ENCODE results near the gene SIX4.

The SIX4 gene

DNA sequence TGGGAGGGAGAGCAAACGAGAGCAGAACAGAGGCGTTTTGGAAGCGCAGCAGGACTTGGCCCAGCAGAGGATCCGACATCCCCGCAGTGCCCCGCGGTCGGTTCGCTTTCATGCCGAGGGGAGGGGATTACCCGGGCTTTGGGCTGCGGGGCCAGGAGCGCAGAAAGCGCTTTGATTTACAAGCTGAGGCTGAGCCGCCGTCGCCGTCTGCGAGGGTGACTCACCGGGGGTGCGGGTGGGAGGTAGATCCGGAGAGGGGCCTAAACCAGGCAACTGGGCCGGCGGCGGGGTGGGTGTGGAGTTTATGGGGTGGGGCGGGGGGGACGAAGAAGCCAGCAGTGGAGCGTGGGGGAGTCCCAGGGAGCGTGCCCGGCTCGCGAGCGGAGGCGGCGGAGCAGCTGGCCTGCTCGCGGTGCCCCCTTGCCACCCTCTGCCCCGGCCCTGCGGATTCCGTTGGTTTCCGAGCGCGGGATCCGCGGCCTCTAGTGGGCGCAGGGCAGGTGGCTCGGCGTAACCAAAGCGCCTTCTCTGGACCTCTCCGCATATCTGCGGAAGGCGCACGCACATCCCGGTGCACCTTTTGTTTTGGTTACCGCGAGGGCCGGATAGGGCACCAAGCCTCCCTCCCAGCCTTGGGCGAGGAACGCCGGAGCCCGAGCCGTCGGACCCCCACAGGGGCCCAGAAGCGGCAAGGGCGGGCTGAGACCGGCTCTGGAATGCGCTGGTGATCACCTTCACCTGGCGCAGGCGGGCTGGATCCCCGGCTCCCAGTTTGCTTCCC, 2.6 kb downstream of the SIX4 start:
- peak; percentile 69 for DNase-seq

DNA sequence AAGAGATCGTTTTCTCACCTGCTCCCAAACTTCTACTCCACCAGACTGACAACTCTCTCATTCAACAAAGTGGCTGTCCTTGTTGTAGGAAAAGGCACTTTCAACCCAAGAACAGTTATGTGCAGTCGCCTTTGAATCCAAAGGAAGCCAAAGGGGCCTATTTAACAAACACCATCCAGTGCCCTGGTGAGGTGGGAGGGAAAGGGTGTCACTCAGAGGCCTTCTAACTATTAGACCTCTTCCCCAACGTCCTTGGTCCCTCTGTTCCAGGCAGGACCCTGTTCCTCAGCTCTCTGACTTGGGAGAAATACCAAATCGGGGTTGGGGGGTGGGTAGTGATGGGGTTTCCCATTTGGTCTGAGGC, 3.2 kb downstream of the SIX4 start:
- DNase-seq = no peak

DNA sequence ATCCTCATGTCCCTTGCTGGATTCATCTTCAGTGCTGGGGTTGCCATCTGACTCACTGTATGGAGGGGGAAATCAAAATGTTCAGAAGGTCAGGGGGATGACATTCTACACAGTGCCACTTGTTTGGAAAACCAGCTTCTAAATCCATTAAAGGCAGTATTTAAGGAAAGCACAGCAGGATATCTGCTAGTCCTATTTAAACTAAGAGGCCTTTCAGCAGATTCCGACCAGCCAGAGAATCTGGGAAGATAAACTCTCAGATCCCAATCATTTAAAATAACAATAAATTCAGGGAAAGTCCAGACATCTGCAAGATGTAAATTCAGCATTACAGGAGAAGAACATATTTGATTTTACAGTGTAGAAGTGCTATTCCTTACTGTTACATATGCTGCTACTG, 3.8 kb downstream of the SIX4 start:
- no peak for DNase-seq

DNA sequence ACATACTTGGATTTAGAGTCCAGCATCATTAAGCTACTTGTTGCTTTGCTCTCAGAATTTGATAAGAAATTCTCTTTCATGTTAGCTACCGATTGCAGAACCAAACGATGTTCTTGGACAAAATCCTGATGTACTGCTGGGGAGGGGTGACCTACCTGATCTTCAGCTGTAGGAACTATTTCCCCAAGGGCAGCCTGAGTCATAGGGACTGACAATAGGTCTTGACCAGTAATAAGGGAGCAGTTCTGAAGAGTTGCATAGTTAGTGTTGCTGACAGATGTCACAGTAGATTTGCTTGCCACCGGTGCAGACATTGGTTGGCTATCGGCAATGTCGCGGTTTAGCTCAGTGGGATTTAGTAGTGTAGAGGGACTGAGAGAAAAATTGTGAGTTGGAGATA, 10.6 kb downstream of the SIX4 start:
- no peak for DNase-seq

DNA sequence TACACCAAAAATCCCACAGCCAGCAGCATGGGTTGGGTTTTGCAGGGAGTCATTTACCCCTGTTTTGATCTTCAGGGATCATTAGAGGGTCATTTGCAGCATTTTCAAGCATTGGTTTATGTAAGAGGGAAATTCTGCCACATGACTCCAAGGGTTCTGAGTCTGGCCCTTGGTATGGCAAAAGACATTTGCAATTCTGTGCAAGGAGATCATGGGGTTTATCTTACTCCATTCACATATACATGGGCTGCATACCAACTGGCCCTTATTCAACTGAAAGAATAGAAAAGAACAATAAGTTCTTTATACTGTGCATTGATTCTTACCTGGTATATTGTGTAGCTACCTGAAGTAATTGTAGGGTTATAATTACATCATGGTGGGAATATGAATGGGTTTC, 13.7 kb downstream of the SIX4 start:
- no peak for DNase-seq

DNA sequence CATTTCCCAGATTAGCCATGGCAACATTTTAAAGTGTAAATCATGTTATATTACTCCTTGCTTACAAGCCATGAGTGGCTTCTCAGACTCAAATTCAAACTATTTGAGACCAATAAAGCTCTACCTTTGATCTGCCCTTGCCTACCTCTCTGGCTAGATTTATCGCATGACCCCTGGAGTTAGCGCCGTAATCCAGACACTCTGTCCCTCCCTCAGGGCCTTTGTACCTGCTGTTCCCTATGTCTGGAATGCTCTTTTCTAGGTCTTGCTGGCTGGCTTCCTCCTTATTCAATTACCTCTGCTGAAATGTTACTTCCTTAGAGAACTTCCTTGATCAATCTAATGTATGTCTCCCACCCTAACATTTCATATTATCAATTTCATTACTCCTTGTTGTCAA, 16.3 kb downstream of the SIX4 start:
- no peak for DNase-seq

DNA sequence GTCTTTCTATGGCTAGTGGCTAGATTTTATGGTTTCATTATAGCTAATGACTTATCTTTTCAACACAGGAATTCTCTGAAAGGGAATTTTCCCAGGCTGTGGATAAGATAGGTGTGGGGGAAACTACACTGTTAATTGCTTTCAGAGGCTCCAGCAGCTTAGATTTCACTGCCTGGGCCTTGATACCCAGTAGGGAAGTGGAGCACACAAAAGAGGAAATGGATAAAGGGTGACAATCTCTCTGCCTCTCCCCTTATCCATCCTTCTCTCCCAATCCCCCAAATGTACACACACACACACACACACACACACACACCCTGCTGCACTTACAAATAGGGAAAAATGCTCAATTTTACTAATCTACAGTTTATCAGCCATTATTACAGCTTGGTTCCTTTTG, 19.1 kb downstream of the SIX4 start:
- no peak for DNase-seq

DNA sequence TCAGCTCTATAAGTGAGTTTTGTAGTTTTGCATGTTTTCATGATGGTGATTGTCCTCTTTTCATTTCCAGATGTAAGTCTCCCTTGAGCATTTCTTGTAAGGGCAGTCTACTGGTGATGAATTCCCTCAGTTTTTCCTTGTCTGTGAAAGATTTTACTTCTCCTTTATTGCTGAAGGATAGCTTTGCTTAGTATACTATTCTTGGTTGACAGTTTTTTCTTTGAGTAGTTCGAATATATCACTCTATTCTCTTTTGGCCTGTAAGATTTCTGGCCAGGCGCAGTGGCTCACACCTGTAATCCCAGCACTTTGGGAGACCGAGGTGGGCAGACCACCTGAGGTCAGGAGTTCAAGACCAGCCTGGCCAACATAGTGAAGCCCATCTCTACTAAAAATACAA, 23.6 kb downstream of the SIX4 start:
- DNase-seq = no peak

DNA sequence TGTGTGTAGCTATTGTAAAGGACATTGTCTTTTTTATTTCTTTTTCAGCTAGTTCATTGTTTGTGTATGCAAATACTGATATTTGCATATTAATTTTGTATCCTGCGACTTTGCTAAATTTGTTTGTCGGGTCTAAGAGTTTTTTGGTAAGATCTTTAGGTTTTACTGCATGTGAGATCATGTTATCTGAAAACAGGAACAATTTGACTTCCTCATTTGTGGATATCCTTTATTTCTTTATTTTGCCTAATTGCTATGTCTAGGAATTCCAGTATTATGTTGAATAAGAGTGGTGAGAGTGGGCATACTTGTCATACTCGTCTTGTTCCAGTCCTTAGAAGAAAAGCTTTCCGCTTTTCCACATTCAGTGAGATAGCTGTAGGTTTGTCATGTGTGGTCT, 28.8 kb downstream of the SIX4 start:
- no peak for DNase-seq

DNA sequence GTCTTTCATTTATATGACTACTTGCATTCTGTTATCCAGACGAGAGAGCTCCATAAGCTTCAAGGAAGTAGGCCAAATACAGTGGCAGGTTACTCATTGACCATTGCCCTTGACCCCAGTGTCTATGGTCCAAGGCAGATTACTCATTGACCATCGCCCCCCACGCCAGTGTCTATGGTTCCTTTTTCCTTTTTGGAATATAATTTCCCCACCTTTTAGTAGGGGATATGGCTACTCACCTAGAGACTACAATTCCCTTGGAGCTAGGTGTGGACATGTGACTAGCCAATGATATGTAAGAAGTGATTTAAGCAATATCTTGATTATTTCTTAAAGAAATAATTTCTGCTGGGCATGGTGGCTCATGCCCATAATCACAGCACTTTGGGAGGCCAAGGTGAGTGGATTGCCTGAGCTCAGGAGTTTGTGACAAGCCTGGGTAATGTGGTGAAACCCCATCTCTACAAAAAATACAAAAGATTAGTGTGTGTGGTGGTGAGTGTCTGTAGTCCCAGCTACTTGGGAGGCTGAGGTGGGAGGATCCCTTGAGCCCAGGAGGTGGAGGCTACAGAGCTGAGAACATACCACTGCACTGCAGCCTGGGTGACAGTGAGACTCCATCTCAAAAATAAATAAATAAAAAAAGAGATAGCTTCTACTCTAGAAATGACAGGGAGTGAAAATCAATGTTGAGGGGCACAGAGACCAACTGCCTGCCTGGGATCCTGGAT, 32.6 kb downstream of the SIX4 start:
- no peak for DNase-seq

DNA sequence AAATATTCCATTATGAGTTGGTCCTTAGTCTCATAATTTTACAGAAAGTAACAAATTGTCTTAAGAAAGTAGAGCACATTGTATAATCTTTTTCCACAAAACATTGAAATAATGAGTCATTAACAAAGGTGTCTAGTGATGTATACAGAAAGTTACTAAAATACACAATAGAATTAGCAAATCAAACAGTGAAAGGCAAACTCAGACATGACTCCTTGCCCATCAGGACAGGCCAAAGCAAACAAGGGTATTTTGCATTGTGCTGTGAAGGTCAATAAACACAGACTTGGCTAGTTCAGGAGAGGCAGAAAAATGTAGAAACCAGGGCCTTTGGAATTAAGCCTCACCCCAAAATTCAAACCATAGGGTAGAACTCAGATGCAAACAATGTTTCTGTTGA, 37.3 kb downstream of the SIX4 start:
- no peak for DNase-seq

DNA sequence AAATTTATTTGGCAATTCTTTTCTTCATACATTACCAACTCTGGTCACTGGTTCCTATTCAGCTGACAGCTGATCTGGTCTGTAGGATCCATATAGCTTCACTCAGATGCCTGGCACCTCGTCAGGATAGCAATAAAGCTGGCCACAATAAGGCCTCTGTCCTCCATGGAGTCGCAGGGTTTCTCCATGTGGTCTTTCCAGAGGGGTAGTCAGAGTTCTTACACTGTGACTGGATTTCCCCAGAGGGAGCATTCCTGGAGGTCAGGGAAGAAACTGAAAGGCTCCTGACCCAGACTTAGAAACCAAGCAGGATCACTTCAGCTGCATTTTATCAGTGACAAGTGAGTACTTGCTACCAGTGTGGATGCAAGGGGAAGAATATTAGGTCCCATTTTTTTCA, 39.9 kb downstream of the SIX4 start:
- DNase-seq = no peak

DNA sequence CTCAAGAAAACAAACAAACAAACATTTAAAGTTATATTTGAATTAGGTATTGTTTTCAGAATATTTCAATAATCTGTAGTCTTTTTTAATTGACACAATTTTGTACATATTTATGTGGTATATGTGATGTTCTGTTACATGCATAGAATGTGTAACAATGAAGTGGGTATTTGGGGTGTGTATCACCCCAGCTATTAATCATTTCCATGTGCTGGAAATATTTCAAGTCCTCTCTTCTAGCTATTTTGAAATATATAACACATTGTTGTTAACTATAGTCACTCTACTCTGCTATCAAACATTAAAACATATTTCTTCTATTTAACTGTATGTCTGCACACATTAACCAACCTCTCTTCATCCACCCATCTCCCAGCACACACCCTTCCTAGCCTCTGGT, 42.9 kb downstream of the SIX4 start:
- DNase-seq = no peak

DNA sequence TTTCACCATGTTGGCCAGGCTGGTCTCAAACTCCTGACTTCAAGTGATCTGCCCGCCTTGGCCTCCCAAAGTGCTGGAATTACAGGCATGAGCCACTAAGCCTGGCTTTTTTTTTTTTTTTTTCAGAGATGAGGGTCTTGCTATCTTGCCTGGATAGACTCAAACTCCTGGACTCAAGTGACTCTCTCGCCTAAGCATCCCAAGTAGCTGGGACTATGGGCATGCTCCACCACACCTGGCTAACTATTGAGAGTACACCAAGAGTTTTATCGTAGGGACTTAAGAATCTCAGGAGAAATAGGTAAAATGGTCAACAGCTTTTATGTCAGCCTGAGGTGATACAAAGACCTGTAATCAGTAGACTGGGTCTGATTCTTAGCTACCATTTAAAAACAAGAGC, 43.6 kb downstream of the SIX4 start:
- no peak for DNase-seq

DNA sequence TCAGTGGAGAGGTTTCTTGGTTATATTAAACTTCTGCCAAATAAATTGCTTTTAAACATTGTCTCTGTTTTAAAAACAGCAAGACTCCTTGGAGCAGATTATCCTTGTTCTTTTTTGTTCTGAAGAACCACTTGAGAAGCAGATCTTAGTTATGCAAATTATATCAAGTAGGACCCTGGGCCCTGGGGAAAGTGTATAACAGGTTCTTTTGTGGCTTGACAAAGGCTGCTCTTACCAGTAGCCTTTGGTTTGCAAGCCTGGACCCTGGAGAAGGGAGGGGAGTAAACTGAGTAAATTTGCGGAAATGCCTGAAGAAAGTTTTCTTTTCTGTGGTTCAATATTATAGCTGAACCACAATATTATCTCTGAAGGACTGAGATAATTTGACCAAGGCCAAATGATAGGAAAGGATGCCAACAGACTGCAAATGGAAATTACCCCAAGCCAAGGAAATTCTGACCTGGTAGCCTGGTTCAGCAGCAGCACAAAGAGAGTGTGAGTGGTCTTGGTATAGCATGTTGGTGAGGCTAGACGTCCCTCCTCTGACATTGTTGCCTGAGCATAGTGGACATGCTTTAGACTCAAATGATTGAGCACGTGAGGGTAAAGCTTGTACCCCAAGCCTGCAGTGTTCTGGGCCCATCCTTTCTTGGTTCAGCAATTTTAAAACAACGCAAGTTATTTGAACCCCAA, 44.4 kb downstream of the SIX4 start:
- DNase-seq = no peak

DNA sequence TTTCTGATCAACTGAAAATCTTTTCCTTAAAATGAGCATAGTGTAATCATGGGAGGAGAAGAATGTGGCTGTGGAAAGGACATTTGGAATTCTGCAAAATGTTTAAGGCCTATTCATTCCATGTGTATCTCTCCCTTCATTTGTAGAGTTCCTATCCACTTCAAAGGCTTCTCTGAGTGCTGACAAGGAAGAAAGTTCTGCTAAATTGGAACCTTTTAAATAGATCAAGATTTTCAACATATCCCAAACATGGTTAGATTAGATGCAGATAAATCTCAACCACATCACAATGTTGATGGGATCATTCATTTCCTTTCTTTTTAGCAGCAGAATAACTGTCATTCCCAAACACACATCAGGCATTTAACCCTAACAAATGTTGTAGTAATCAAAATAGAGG, 46.5 kb downstream of the SIX4 start:
- DNase-seq = no peak

DNA sequence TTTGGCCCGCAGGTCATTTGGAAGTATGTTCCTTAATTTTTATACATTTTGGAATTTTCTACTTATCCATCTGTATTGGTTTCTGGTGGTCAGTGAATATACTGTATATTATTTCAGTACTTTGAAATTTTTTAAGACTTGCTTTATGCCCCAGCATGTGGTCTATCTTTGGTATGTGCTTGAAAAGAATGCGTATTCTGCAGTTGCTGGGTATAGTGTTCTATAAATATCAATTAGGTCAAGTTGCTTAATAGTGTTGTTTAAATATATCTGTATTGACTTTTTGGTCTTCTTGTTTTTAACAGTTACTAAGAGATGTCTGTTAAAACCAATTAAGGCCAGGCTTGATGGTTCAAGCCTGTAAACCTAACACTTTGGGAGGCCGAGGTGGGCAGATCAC, 53.2 kb downstream of the SIX4 start:
- DNase-seq = no peak

DNA sequence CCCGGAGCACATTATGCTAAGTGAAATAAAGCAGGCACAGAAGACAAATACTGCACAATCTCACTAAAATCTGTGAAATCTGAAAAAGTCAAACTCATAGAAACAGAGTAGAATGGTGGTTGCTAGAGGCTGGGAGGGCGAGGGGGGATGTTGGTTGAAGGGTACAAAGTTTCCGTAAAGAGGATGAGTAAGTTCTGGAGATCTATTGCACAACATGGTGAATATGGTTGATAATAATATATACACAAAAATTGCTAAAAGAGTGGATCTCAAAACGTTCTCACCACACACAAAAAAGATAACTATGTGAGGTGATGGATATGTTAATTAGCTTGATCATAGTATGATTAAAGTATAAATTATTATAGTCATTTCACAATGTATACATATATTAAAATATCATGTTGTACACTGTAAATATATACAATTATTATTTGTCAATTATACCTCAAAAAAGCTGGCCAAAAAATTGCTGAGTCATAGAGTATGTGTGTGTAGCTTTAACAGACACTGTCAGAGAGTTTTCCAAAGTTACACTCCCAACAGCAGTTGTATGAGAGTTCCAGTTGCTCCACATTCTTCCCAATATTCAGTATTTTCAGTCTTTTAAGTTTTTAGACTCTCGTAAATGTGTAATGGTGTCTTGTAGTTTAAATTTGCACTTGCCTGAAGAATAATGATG, 55.6 kb downstream of the SIX4 start:
- DNase-seq = no peak

DNA sequence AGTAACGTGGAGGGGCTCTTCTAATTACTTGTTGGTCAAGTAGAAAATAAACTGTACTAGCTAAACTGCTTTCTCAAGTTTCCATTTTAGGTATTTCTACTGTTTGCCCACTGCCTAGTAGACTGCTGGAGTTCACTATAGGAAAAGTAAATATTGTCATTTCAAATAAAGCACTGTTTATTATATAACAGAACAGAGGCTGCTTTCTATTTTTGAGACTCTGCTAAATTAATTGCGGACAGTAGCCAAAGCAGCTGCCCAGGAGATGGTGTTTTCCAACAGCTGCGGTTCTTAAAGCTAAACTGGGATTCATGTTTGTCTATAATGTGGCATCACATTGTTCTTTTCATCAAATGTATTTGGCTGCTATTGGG, 59.0 kb downstream of the SIX4 start:
- no peak for DNase-seq

DNA sequence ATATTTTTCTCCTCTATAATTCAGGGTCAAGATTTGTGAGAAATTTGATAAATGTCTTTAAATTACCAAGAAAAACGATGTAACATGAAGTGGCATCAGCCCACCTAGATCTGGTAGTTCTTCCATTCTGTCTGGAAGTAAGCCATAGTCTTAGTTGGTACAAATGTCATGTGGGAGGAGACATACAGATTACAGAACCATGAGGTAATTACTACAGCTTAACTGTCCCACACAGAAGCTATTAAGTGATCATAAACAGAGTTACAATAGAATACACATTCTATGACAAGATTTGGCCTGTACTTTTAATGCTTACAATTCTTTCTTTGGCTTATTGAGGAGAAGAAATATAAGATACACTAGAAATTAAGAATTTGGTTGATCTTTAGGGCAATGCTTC, 61.2 kb downstream of the SIX4 start:
- no peak for DNase-seq

DNA sequence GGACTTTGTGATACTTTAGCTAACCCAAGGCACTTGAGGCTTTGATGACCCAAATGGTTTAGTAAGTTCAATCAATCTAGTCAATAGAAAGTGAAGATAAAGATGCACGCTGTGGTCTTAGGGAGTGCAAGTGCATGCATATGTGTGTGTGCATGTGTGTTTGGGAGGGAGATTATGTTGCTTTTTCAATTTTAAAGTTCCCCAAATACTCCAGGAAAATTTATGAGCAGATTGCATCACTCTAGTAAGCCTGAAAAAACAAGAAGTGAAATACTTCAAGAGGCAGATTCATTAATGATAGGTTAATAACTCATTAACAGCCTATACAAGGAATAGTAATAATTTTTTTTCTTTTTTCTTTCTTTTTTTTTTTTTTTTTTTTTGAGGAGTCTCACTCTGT, 62.4 kb downstream of the SIX4 start:
- no peak for DNase-seq
